ENCODE data around the gene MUC6. TPM values are rescaled to one million over a fixed set of nuclear protein-coding genes. Genes with fewer than 3 reads are reported as not detected.

Gene MUC6
- total and polyA plus RNA-seq, 10 of the 15 experiments (the other 5 are each of a cell fraction or from before 2014, with no cell fraction given), result 0.03 TPM; not detected in 8

GRCh38 chr11:991711-992307, 44.7 kb downstream of the MUC6 start:
- in situ Hi-C loops (cut with MboI), result no loop called here
- Histone ChIP-seq H3K4me1 (ENCODE audit: control insufficient read depth, insufficient read depth, low read length) (peaks cover 19% of the 10 kb centered on the region), H2AFZ (ENCODE audit: control insufficient read depth, low read depth, low read length) (no peak overlapping the region), H3K9ac (ENCODE audit: control insufficient read depth, insufficient read depth, low read length) (no peak overlapping the region), H3K9me3 (replicated peaks; ENCODE audit: control insufficient read depth, insufficient read depth, low read length) (no peaks in the 10 kb centered on the region), H3K4me3 (no peak overlapping the region), H3K27me3 (replicated peaks in 1 of 2; ENCODE audit: control insufficient read depth in 2 of 2, insufficient read depth in 2 of 2, low read length in 1 of 2) (no peaks in the 10 kb centered on the region), H3K79me2 (ENCODE audit: control insufficient read depth, insufficient read depth, low read length) (no peaks in the 10 kb centered on the region), H3K36me3 (ENCODE audit: control insufficient read depth in 2 of 2, insufficient read depth in 2 of 2, low read length in 1 of 2) (peaks cover 10 to 25% of the 10 kb centered on the region in 2 experiments; a peak in 3 of 4 replicates), H3K27ac (ENCODE audit: control insufficient read depth, insufficient read depth) (no peak overlapping the region), H4K20me1 (ENCODE audit: control insufficient read depth, insufficient read depth) (no peaks in the 10 kb centered on the region), H3K4me2 (ENCODE audit: control insufficient read depth, insufficient read depth) (no peak overlapping the region)
- ChIA-PET SMC1A (ENCODE audit: uncharacterized antibody, unreplicated experiment) (no interaction called here), RAD21 (ENCODE audit: unreplicated experiment) (no interaction called here), POLR2A (no interaction called here), CTCF (no interaction called here)
- TF ChIP-seq ZNF592 (IDR thresholded peaks at IDR 0.05) (no peak), BRCA1 (IDR thresholded peaks at IDR 0.05; ENCODE audit: low read depth, low read length) (no peak), ZBTB33 (IDR thresholded peaks at IDR 0.05) (no peak), ATF7 (IDR thresholded peaks at IDR 0.05; ENCODE audit: low read depth) (no peak), KDM1A (IDR thresholded peaks at IDR 0.05; ENCODE audit: borderline replicate concordance) (no peak), IKZF2 (IDR thresholded peaks at IDR 0.05) (no peak), HDAC6 (IDR thresholded peaks at IDR 0.05; ENCODE audit: unreplicated experiment) (no peak), JUND (IDR thresholded peaks at IDR 0.05; ENCODE audit: low read depth, low read length) (no peak), NFIC (IDR thresholded peaks at IDR 0.05; ENCODE audit: low read depth, low read length) (no peak)
- DNase-seq (ENCODE audit: low read depth, low spot score) (no peak), ATAC-seq (no peak), FAIRE-seq (no peak)
- WGBS (ENCODE audit: insufficient coverage, insufficient replicate concordance, low lambda C conversion rate, missing lambda C conversion rate), result 78% methylated on average over 21 of the region's 24 CpGs
- BruUV-seq (replicated peaks), result no TSS peak
- intact Hi-C loops (cut with micrococcal nuclease; ENCODE audit: unreplicated experiment), result no loop called here
